HG03064 (cell line): Measurements from ENCODE around the gene KRTAP5-3.

Source experiments
- ATAC-seq: cut with Tn5 transposase; IDR thresholded peaks from one replicate; pipeline ENCODE4 v1.9.1; 2021; ENCODE audit warnings: low read depth; ENCODE audit not compliant: unreplicated experiment

Gene KRTAP5-3

GRCh38 chr11:1566381-1567051 lies 41.7 kb downstream of the KRTAP5-3 start:
- no peak for ATAC-seq

GRCh38 chr11:1565904-1566247 lies 42.4 kb downstream of the KRTAP5-3 start:
- no peak for ATAC-seq

GRCh38 chr11:1565173-1565903 lies 42.9 kb downstream of the KRTAP5-3 start:
- ATAC-seq: no peak

GRCh38 chr11:1564535-1565172 lies 43.6 kb downstream of the KRTAP5-3 start:
- ATAC-seq: no peak

- ATAC-seq: no peak
Observed at GRCh38 chr11:1563697-1564534, 44.3 kb downstream of the KRTAP5-3 start.

- no peak for ATAC-seq
Observed at GRCh38 chr11:1563149-1563638, 45.1 kb downstream of the KRTAP5-3 start.

GRCh38 chr11:1562469-1563148 lies 45.7 kb downstream of the KRTAP5-3 start:
- no peak for ATAC-seq

GRCh38 chr11:1561955-1562354 lies 46.3 kb downstream of the KRTAP5-3 start:
- no peak for ATAC-seq

GRCh38 chr11:1561266-1561665 lies 47.0 kb downstream of the KRTAP5-3 start:
- no peak for ATAC-seq

GRCh38 chr11:1560649-1561251 lies 47.5 kb downstream of the KRTAP5-3 start:
- no peak for ATAC-seq

- no peak for ATAC-seq
Observed at GRCh38 chr11:1560002-1560648, 48.1 kb downstream of the KRTAP5-3 start.

- no peak for ATAC-seq
Observed at GRCh38 chr11:1559111-1559951, 48.9 kb downstream of the KRTAP5-3 start.

GRCh38 chr11:1558775-1559110 lies 49.5 kb downstream of the KRTAP5-3 start:
- no peak for ATAC-seq

GRCh38 chr11:1557904-1558774 lies 50.1 kb downstream of the KRTAP5-3 start:
- ATAC-seq: no peak
